ENCODE measurements around the gene GRB10.

Gene GRB10

GRCh38 chr7:50685135-50686065 lies 97.3 kb downstream of the GRB10 start:
- DNase-seq, result no peak

GRCh38 chr7:50684713-50685075 lies 98.0 kb downstream of the GRB10 start:
- peak; percentile 12 for DNase-seq

GRCh38 chr7:50684011-50684712 lies 98.5 kb downstream of the GRB10 start:
- DNase-seq, result no peak

GRCh38 chr7:50682573-50682972 lies 100.1 kb downstream of the GRB10 start:
- DNase-seq, result no peak

GRCh38 chr7:50682079-50682478 lies 100.6 kb downstream of the GRB10 start:
- DNase-seq, result no peak

GRCh38 chr7:50681432-50682045 lies 101.2 kb downstream of the GRB10 start:
- peak; percentile 13 for DNase-seq

- peak; percentile 41 for DNase-seq
These were observed 103.3 kb downstream of the GRB10 start for GRCh38 chr7:50679218-50680007.

GRCh38 chr7:50678586-50678985 lies 104.1 kb downstream of the GRB10 start:
- DNase-seq, result no peak

- DNase-seq, result no peak
These were observed 105.1 kb downstream of the GRB10 start for GRCh38 chr7:50677638-50677996.

GRCh38 chr7:50676740-50677637 lies 105.7 kb downstream of the GRB10 start:
- DNase-seq, result no peak

GRCh38 chr7:50676079-50676478 lies 106.6 kb downstream of the GRB10 start:
- DNase-seq, result no peak

GRCh38 chr7:50674896-50675835 lies 107.5 kb downstream of the GRB10 start:
- DNase-seq, result no peak

GRCh38 chr7:50674299-50674698 lies 108.4 kb downstream of the GRB10 start:
- DNase-seq, result no peak

- DNase-seq, result no peak
These were observed 109.6 kb downstream of the GRB10 start for GRCh38 chr7:50673096-50673495.

GRCh38 chr7:50672045-50672444 lies 110.7 kb downstream of the GRB10 start:
- no peak for DNase-seq

GRCh38 chr7:50671386-50671785 lies 111.3 kb downstream of the GRB10 start:
- no peak for DNase-seq

GRCh38 chr7:50669890-50670289 lies 112.8 kb downstream of the GRB10 start:
- DNase-seq, result no peak

GRCh38 chr7:50667789-50668226 lies 114.9 kb downstream of the GRB10 start:
- no peak for DNase-seq

- no peak for DNase-seq
These were observed 115.4 kb downstream of the GRB10 start for GRCh38 chr7:50667338-50667737.

- DNase-seq, result no peak
These were observed 116.6 kb downstream of the GRB10 start for GRCh38 chr7:50666124-50666496.

All from inflammatory macrophage treated with lipopolysaccharide for 4 hours (primary cell).